HepG2 (cell line): Measurements from ENCODE around the gene SNIP1.

Experiments
- EHMT2 ChIP-seq: fragments of 200-600 bp; sonication (generic); IDR thresholded peaks from 2 replicates; pipeline ENCODE4 v1.7.0; 2017; ENCODE audit warnings: antibody characterized with exemption, low read depth, low read length, borderline replicate concordance
- EZH2 ChIP-seq: conservative IDR thresholded peaks from 2 replicates; pipeline ENCODE4 v1.6.1; 2012; ENCODE audit warnings: mild to moderate bottlenecking, low read depth, low read length, moderate library complexity
- KLF12 ChIP-seq: sonication (generic); formaldehyde crosslinking; IDR thresholded peaks from 2 replicates; pipeline ENCODE4 v1.4.0; 2020; ENCODE audit warnings: missing genetic modification reagents, borderline replicate concordance
- POLR2AphosphoS5 ChIP-seq: IDR thresholded peaks from 2 replicates; pipeline ENCODE4 v1.6.1; 2012; ENCODE audit warnings: low read depth, low read length
- U2AF2 ChIP-seq: fragments of 200-400 bp; formaldehyde crosslinking; IDR thresholded peaks from 2 replicates; pipeline ENCODE4 v1.6.1; 2017; ENCODE audit warnings: low read depth, mild to moderate bottlenecking, low read length
- ZNF644 ChIP-seq: IDR thresholded peaks from 2 replicates; pipeline ENCODE4 v1.6.1; 2016; ENCODE audit warnings: low read depth
- TF ChIP-seq, protein P1 (sequence below): sonication (generic); formaldehyde crosslinking; IDR thresholded peaks from 2 replicates; pipeline ENCODE4 v1.8.0; 2022; ENCODE audit warnings: mild to moderate bottlenecking, missing genetic modification reagents
- TF ChIP-seq, protein P2 (sequence below): sonication (generic); formaldehyde crosslinking; IDR thresholded peaks from 2 replicates; pipeline ENCODE4 v1.5.0; 2020; ENCODE audit warnings: mild to moderate bottlenecking, missing genetic modification reagents, moderate library complexity
- TF ChIP-seq, protein P3 (sequence below): sonication (generic); formaldehyde crosslinking; IDR thresholded peaks from 2 replicates; pipeline ENCODE4; 2020; ENCODE audit warnings: missing genetic modification reagents, mild to moderate bottlenecking, borderline replicate concordance
- TF ChIP-seq, protein P4 (sequence below): sonication (generic); formaldehyde crosslinking; IDR thresholded peaks from 2 replicates; pipeline ENCODE4 v1.4.0; 2020; ENCODE audit warnings: missing genetic modification reagents

DNA sequence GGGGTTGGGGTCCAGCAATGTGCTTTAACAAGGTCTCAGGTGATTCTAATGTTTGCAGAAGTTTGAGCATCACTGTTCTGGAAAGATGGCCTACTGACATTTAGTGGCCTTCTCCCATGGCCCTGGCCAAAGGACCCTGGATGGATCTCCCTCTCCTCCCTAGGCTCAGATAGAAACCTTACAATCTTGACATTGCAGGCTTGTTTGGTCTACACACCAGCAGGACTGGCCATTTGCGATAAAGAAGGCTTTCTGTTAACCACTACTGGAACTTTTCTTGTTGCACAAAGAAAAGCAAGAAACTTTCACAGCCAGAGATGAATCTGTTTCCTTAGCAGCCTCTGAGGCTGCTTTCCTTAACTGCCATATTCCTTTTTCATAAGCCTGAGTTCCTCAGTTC is 8.9 kb upstream of the SNIP1 start:
- TF ChIP-seq, protein P1, sequence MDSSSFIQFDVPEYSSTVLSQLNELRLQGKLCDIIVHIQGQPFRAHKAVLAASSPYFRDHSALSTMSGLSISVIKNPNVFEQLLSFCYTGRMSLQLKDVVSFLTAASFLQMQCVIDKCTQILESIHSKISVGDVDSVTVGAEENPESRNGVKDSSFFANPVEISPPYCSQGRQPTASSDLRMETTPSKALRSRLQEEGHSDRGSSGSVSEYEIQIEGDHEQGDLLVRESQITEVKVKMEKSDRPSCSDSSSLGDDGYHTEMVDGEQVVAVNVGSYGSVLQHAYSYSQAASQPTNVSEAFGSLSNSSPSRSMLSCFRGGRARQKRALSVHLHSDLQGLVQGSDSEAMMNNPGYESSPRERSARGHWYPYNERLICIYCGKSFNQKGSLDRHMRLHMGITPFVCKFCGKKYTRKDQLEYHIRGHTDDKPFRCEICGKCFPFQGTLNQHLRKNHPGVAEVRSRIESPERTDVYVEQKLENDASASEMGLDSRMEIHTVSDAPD (CRISPR knock-in tag), result no peak
- TF ChIP-seq KLF12, result no peak
- TF ChIP-seq, protein P2, sequence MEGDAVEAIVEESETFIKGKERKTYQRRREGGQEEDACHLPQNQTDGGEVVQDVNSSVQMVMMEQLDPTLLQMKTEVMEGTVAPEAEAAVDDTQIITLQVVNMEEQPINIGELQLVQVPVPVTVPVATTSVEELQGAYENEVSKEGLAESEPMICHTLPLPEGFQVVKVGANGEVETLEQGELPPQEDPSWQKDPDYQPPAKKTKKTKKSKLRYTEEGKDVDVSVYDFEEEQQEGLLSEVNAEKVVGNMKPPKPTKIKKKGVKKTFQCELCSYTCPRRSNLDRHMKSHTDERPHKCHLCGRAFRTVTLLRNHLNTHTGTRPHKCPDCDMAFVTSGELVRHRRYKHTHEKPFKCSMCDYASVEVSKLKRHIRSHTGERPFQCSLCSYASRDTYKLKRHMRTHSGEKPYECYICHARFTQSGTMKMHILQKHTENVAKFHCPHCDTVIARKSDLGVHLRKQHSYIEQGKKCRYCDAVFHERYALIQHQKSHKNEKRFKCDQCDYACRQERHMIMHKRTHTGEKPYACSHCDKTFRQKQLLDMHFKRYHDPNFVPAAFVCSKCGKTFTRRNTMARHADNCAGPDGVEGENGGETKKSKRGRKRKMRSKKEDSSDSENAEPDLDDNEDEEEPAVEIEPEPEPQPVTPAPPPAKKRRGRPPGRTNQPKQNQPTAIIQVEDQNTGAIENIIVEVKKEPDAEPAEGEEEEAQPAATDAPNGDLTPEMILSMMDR, result no peak
- no peak for TF ChIP-seq ZNF644
- no peak for TF ChIP-seq EZH2
- no peak for TF ChIP-seq POLR2AphosphoS5
- TF ChIP-seq, protein P3, sequence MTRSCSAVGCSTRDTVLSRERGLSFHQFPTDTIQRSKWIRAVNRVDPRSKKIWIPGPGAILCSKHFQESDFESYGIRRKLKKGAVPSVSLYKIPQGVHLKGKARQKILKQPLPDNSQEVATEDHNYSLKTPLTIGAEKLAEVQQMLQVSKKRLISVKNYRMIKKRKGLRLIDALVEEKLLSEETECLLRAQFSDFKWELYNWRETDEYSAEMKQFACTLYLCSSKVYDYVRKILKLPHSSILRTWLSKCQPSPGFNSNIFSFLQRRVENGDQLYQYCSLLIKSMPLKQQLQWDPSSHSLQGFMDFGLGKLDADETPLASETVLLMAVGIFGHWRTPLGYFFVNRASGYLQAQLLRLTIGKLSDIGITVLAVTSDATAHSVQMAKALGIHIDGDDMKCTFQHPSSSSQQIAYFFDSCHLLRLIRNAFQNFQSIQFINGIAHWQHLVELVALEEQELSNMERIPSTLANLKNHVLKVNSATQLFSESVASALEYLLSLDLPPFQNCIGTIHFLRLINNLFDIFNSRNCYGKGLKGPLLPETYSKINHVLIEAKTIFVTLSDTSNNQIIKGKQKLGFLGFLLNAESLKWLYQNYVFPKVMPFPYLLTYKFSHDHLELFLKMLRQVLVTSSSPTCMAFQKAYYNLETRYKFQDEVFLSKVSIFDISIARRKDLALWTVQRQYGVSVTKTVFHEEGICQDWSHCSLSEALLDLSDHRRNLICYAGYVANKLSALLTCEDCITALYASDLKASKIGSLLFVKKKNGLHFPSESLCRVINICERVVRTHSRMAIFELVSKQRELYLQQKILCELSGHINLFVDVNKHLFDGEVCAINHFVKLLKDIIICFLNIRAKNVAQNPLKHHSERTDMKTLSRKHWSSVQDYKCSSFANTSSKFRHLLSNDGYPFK (CRISPR knock-in tag), result no peak
- TF ChIP-seq, protein P4, sequence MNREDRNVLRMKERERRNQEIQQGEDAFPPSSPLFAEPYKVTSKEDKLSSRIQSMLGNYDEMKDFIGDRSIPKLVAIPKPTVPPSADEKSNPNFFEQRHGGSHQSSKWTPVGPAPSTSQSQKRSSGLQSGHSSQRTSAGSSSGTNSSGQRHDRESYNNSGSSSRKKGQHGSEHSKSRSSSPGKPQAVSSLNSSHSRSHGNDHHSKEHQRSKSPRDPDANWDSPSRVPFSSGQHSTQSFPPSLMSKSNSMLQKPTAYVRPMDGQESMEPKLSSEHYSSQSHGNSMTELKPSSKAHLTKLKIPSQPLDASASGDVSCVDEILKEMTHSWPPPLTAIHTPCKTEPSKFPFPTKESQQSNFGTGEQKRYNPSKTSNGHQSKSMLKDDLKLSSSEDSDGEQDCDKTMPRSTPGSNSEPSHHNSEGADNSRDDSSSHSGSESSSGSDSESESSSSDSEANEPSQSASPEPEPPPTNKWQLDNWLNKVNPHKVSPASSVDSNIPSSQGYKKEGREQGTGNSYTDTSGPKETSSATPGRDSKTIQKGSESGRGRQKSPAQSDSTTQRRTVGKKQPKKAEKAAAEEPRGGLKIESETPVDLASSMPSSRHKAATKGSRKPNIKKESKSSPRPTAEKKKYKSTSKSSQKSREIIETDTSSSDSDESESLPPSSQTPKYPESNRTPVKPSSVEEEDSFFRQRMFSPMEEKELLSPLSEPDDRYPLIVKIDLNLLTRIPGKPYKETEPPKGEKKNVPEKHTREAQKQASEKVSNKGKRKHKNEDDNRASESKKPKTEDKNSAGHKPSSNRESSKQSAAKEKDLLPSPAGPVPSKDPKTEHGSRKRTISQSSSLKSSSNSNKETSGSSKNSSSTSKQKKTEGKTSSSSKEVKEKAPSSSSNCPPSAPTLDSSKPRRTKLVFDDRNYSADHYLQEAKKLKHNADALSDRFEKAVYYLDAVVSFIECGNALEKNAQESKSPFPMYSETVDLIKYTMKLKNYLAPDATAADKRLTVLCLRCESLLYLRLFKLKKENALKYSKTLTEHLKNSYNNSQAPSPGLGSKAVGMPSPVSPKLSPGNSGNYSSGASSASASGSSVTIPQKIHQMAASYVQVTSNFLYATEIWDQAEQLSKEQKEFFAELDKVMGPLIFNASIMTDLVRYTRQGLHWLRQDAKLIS (CRISPR knock-in tag), result no peak
- no peak for TF ChIP-seq U2AF2
- no peak for TF ChIP-seq EHMT2
